Measurements from ENCODE around the gene TSEN54.

The TSEN54 gene

GRCh38 chr17:75487351-75488070 is 28.8 kb upstream of the TSEN54 start:
- no peak for DNase-seq (ENCODE audit: low read depth)
- TF ChIP-seq, protein P1, sequence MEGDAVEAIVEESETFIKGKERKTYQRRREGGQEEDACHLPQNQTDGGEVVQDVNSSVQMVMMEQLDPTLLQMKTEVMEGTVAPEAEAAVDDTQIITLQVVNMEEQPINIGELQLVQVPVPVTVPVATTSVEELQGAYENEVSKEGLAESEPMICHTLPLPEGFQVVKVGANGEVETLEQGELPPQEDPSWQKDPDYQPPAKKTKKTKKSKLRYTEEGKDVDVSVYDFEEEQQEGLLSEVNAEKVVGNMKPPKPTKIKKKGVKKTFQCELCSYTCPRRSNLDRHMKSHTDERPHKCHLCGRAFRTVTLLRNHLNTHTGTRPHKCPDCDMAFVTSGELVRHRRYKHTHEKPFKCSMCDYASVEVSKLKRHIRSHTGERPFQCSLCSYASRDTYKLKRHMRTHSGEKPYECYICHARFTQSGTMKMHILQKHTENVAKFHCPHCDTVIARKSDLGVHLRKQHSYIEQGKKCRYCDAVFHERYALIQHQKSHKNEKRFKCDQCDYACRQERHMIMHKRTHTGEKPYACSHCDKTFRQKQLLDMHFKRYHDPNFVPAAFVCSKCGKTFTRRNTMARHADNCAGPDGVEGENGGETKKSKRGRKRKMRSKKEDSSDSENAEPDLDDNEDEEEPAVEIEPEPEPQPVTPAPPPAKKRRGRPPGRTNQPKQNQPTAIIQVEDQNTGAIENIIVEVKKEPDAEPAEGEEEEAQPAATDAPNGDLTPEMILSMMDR (IDR thresholded peaks at IDR 0.05; ENCODE audit: control insufficient read depth, insufficient read depth, low read depth, low read length, missing control alignments): no peak
- no peak overlapping the region for H3K4me3 ChIP-seq (ENCODE audit: control insufficient read depth, low read depth, low read length)

DNA sequence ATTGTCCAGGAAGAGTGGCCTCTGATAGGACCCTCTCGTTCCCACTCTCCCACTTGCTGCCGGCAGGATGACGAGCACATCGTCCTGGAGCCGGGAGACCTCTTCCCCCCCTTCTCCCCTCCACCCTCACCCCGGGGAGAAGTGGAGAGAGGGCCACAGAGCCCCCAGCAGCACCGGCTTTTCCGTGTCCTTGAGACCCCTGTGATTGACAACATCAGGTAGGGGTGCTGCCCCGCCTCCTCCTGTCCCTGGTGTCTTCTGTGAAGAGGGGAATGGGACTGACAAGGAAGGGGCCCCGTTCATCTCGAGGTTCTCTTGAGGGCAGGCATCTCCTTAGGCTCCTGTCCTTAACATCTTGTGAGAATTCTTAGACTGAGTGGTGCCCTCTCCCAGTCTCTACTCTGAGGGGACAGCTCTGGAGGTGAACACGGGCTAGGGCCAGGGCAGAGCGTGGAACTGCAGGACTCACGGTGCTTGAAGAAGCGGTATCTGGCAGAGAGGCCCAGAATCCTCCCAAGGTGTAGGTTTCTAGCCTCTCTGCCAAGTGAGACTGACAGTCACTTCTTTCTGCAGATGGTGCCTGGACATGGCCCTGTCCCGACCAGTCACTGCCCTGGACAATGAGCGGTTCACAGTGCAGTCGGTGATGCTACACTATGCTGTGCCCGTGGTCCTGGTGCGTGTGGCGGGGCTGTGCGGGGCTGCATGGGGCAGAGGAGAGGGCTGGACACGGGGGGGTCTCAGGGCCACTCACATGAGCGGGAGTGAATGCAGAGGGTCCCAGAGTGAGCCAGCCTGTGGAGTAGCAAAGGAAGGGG is 27.4 kb upstream of the TSEN54 start:
- H3K4me3 ChIP-seq (ENCODE audit: control insufficient read depth, low read depth, low read length): no peak overlapping the region
- DNase-seq (ENCODE audit: low read depth): no peak
- TF ChIP-seq, protein P1 (IDR thresholded peaks at IDR 0.05; ENCODE audit: control insufficient read depth, insufficient read depth, low read depth, low read length, missing control alignments): no peak

DNA sequence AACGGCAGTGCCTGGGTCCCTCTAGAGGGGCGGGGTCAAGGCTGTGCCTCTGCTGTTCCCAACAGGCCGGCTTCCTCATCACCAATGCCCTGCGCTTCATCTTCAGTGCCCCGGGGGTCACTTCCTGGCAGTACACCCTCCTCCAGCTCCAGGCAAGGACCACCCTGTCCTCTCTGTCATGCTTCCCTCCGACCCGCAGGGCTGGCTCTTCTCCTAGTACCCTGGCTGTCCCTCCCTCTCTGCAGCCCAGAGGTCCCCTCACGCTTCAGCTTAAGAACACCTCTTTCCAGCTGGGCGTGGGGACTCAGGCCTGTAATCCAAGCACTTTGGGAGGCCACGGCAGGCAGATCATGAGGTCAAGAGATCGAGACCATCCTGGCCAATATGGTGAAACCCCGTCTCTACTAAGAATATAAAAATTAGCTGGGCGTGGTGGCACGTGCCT is 26.8 kb upstream of the TSEN54 start:
- DNase-seq (ENCODE audit: low read depth): no peak
- TF ChIP-seq, protein P1 (IDR thresholded peaks at IDR 0.05; ENCODE audit: control insufficient read depth, insufficient read depth, low read depth, low read length, missing control alignments): no peak
- no peak overlapping the region for H3K4me3 ChIP-seq (ENCODE audit: control insufficient read depth, low read depth, low read length)

DNA sequence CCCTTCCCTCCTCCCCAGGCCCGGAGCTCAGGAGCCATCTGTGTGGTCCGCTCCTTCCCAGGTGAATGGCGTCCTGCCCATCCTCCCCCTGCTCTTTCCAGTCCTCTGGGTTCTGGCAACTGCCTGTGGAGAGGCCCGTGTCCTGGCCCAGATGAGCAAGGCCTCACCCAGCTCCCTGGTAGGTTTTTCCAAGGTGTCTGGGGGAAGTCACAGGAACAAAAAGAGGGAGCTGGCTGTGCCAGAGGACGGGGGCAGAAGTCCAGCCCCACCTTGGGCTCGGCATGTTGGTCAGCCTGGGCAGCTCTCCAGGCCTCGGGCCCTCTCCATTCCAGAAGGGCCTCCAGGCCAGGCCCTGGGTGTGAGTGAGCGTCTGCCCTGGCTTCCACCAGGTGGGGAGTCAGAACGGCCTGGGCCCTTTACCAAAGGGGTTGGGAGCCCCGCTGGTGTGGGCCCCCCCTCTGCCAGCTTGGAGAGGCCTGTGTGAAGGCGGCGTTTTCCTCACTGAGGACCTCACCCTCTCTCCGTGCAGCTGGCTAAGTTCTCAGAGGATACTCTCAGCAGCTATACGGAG is 26.1 kb upstream of the TSEN54 start:
- TF ChIP-seq, protein P1 (IDR thresholded peaks at IDR 0.05; ENCODE audit: control insufficient read depth, insufficient read depth, low read depth, low read length, missing control alignments): no peak
- DNase-seq (ENCODE audit: low read depth): no peak
- no peak overlapping the region for H3K4me3 ChIP-seq (ENCODE audit: control insufficient read depth, low read depth, low read length)

GRCh38 chr17:75490953-75491649 is 25.2 kb upstream of the TSEN54 start:
- DNase-seq (ENCODE audit: low read depth): no peak
- TF ChIP-seq, protein P1 (IDR thresholded peaks at IDR 0.05; ENCODE audit: control insufficient read depth, insufficient read depth, low read depth, low read length, missing control alignments): no peak
- H3K4me3 ChIP-seq (ENCODE audit: control insufficient read depth, low read depth, low read length): no peak overlapping the region

GRCh38 chr17:75491680-75492079 is 24.6 kb upstream of the TSEN54 start:
- TF ChIP-seq, protein P1 (IDR thresholded peaks at IDR 0.05; ENCODE audit: control insufficient read depth, insufficient read depth, low read depth, low read length, missing control alignments): no peak
- no peak overlapping the region for H3K4me3 ChIP-seq (ENCODE audit: control insufficient read depth, low read depth, low read length)
- DNase-seq (ENCODE audit: low read depth): no peak

All from AG09309 (cell line).